H9 (cell line): ENCODE data around the gene PRMT7. TPM values are rescaled to one million over a fixed set of nuclear protein-coding genes. Genes with fewer than 3 reads are reported as not detected.

ENCODE experiments used
- DNase-seq: peaks from one replicate; pipeline ENCODE4 v3.0.0-alpha.2; 2017
- H2AFZ ChIP-seq: one replicate; pipeline ENCODE4 v1.6.1; 2013; ENCODE audit warnings: mild to moderate bottlenecking, low read length, control low read depth, moderate library complexity
- H2AK5ac ChIP-seq: 2 replicates; pipeline ENCODE4 v1.6.1; 2013; ENCODE audit warnings: low read length, control low read depth, mixed read lengths; ENCODE audit not compliant: insufficient read length
- H2BK120ac ChIP-seq: one replicate; pipeline ENCODE4 v1.6.1; 2013; ENCODE audit warnings: low read depth, mild to moderate bottlenecking, low read length, control low read depth, inconsistent platforms; ENCODE audit not compliant: poor library complexity, severe bottlenecking
- H2BK12ac ChIP-seq: 2 replicates; pipeline ENCODE4 v1.6.1; 2013; ENCODE audit warnings: low read length, control low read depth, mixed read lengths, low read depth; ENCODE audit not compliant: insufficient read length
- H2BK15ac ChIP-seq: 2 replicates; pipeline ENCODE4 v1.6.1; 2013; ENCODE audit warnings: low read depth, low read length, control low read depth
- H2BK20ac ChIP-seq: one replicate; pipeline ENCODE4 v1.6.1; 2013; ENCODE audit warnings: low read depth, mild to moderate bottlenecking, low read length, control low read depth, inconsistent platforms; ENCODE audit not compliant: poor library complexity, severe bottlenecking
- H2BK5ac ChIP-seq: 2 replicates; pipeline ENCODE4 v1.6.1; 2013; ENCODE audit warnings: low read length, control low read depth, mixed read lengths; ENCODE audit not compliant: insufficient read length
- H3K14ac ChIP-seq: 2 replicates; pipeline ENCODE4 v1.6.1; 2013; ENCODE audit warnings: low read length, control low read depth; ENCODE audit not compliant: insufficient read depth
- H3K18ac ChIP-seq: 2 replicates; pipeline ENCODE4 v1.6.1; 2013; ENCODE audit warnings: low read depth, mild to moderate bottlenecking, mixed read lengths, low read length, control low read depth; ENCODE audit not compliant: insufficient read length
- H3K23ac ChIP-seq: 2 replicates; pipeline ENCODE4 v1.6.1; 2013; ENCODE audit warnings: low read length, control low read depth, mixed read lengths, low read depth; ENCODE audit not compliant: insufficient read length
- H3K23me2 ChIP-seq: 2 replicates; pipeline ENCODE4 v1.6.1; 2013; ENCODE audit warnings: low read depth, mild to moderate bottlenecking, mixed read lengths, low read length, control low read depth; ENCODE audit not compliant: insufficient read length, poor library complexity, severe bottlenecking
- H3K27ac ChIP-seq: 2 replicates; pipeline ENCODE4 v1.5.1; 2013; ENCODE audit warnings: low read length, control low read depth, mixed read lengths, low read depth; ENCODE audit not compliant: insufficient read length
- H3K27me3 ChIP-seq: 2 replicates; pipeline ENCODE4 v1.6.1; 2013; ENCODE audit warnings: low read length, control low read depth, inconsistent platforms; ENCODE audit not compliant: insufficient read depth
- H3K4ac ChIP-seq: 2 replicates; pipeline ENCODE4 v1.6.1; 2013; ENCODE audit warnings: low read depth, mild to moderate bottlenecking, control low read depth, inconsistent platforms, low read length, moderate library complexity
- H3K4me1 ChIP-seq: 2 replicates; pipeline ENCODE4 v1.6.1; 2013; ENCODE audit warnings: low read length, control low read depth, inconsistent platforms; ENCODE audit not compliant: insufficient read depth
- H3K4me2 ChIP-seq: 2 replicates; pipeline ENCODE4 v1.6.1; 2013; ENCODE audit warnings: low read length, control low read depth, mixed read lengths; ENCODE audit not compliant: insufficient read length, insufficient read depth
- H3K56ac ChIP-seq: 2 replicates; pipeline ENCODE4 v1.6.1; 2013; ENCODE audit warnings: low read depth, mild to moderate bottlenecking, mixed read lengths, low read length, control low read depth; ENCODE audit not compliant: insufficient read length
- H3K79me1 ChIP-seq: 2 replicates; pipeline ENCODE4 v1.6.1; 2013; ENCODE audit warnings: low read depth, mild to moderate bottlenecking, moderate library complexity, low read length, control low read depth, inconsistent platforms; ENCODE audit not compliant: insufficient read depth, poor library complexity, severe bottlenecking
- H3K79me2 ChIP-seq: 2 replicates; pipeline ENCODE4 v1.6.1; 2013; ENCODE audit warnings: low read length, control low read depth, inconsistent platforms; ENCODE audit not compliant: insufficient read depth
- H3K9ac ChIP-seq: 2 replicates; pipeline ENCODE4 v1.6.1; 2013; ENCODE audit warnings: low read length, control low read depth, mixed read lengths; ENCODE audit not compliant: insufficient read length; ENCODE audit errors: extremely low read depth
- H3K9me3 ChIP-seq: one replicate; pipeline ENCODE4 v1.6.1; 2013; ENCODE audit warnings: low read depth, low read length, inconsistent platforms; ENCODE audit not compliant: control insufficient read depth
- H3T11ph ChIP-seq: one replicate; pipeline ENCODE4 v1.6.1; 2013; ENCODE audit warnings: mild to moderate bottlenecking, low read length, control low read depth, inconsistent platforms
- H4K20me1 ChIP-seq: one replicate; pipeline ENCODE4 v1.6.1; 2013; ENCODE audit not compliant: control insufficient read depth, insufficient read length, insufficient read depth
- H4K5ac ChIP-seq: 2 replicates; pipeline ENCODE4 v1.6.1; 2013; ENCODE audit warnings: low read depth, mild to moderate bottlenecking, mixed read lengths, low read length, control low read depth; ENCODE audit not compliant: insufficient read length
- H4K8ac ChIP-seq: replicated peaks from 2 replicates; pipeline ENCODE4 v1.6.1; 2013; ENCODE audit warnings: low read length, control low read depth, mixed read lengths, low read depth; ENCODE audit not compliant: insufficient read length
- H4K91ac ChIP-seq: 2 replicates; pipeline ENCODE4 v1.6.1; 2013; ENCODE audit warnings: low read depth, mild to moderate bottlenecking, moderate library complexity, mixed read lengths, low read length, control low read depth; ENCODE audit not compliant: insufficient read length
- H3K27ac Mint-ChIP-seq, 3 experiments: 2 replicates in 2 of 3; 3 replicates in 1 of 3; pipeline ENCODE4 v1.8.0; 2020 to 2021; ENCODE audit warnings: mixed read lengths in 3 of 3, mild to moderate bottlenecking in 1 of 3, moderate library complexity in 1 of 3
- H3K27me3 Mint-ChIP-seq: 2 replicates; pipeline ENCODE4 v1.8.0; 2021; ENCODE audit warnings: low read depth, mild to moderate bottlenecking, moderate library complexity, mixed read lengths
- H3K36me3 Mint-ChIP-seq, 3 experiments: 2 replicates in 2 of 3; 3 replicates in 1 of 3; pipeline ENCODE4 v1.8.0; 2020 to 2021; ENCODE audit warnings: low read depth in 3 of 3, mixed read lengths in 3 of 3; ENCODE audit not compliant: insufficient read depth in 1 of 3
- H3K4me1 Mint-ChIP-seq, 2 experiments: 2 replicates each; pipeline ENCODE4 v1.8.0; 2020; ENCODE audit warnings: mixed read lengths in 2 of 2
- H3K4me3 Mint-ChIP-seq, 2 experiments: 2 replicates in 1 of 2; 3 replicates in 1 of 2; pipeline ENCODE4 v1.8.0; 2020 to 2021; ENCODE audit warnings: mild to moderate bottlenecking in 2 of 2, mixed read lengths in 2 of 2, moderate library complexity in 1 of 2
- H3K9me3 Mint-ChIP-seq, 2 experiments: 2 replicates in 1 of 2; 3 replicates in 1 of 2; pipeline ENCODE4 v1.8.0; 2020; ENCODE audit warnings: mild to moderate bottlenecking in 2 of 2, mixed read lengths in 2 of 2, moderate library complexity in 1 of 2
- CTCF ChIP-seq: fragments of 200-600 bp; sonication (generic); conservative IDR thresholded peaks from 3 replicates; pipeline ENCODE4 v1.8.0; 2021; ENCODE audit warnings: antibody characterized with exemption, mild to moderate bottlenecking
- WGBS: extraction: QIAGEN DNeasy Blood & Tissue Kit; methylation state at CpG from one replicate; pipeline ENCODE4 v1.1.7; 2013; ENCODE audit warnings: missing lambda C conversion rate, low lambda C conversion rate, mixed read lengths; ENCODE audit not compliant: insufficient read length; ENCODE audit errors: extremely low coverage; 5-methylcytosine and 5-hydroxymethylcytosine counted together
- total RNA-seq: library from RNA; stranded (reverse); gene quantifications from 2 replicates; pipeline ENCODE4 v1.2.1, GENCODE V29; 2021

Gene PRMT7
- total RNA-seq, 1 experiment from 2014 or later, result 56.6 TPM

DNA sequence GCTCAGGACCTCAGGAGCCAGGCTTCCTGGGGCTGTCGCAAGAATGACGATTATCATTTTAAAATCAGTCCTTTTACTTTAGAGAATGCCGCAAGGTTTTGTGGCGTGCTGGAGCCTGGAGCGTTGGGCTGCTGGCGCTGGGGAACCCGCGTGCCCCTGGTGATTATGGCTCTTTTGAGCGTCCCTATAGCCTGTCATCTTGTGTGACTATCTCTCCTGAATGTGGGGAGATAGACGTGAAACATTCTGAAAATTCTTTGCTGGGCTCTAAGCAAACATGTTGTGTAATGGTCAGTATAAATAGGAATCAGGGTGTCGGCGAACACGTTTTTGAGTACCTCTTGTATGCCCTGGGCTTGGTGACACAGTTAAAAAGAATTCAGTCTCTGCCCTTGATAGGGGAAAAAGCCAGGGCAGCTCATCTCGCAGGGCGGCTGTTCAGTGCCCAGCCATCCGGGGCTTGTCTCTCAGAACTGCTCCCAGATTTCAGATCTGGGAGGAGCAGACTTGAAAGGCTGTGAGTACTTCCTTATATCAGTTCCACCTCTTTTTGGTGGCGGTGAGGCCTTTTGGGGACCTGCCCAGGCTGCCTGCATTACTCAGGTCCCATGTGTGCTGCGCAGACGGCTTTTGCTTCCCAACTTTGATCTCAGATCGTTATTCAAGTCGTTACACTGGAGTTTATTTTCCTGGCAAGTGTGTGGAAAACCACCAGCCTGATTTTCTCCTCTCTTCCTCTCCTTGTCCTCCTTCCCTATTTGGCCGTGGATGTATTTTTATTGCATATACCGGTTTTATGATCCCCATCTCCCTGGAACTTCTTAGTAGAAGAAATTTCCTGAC lies 45.5 kb upstream of the PRMT7 start:
- H3K4me1 Mint-ChIP-seq, result peaks cover 26 to 31% of the 10 kb centered on the region in 2 experiments
- Histone ChIP-seq H3K4ac (no peak overlapping the region), H3K27me3 (no peaks in the 10 kb centered on the region), H3T11ph (no peak overlapping the region), H3K4me1 (peaks cover 6% of the 10 kb centered on the region; the same call in 1 of the 2 replicates), H3K4me2 (peak overlapping the region; percentile 84), H3K23me2 (peaks cover 8% of the 10 kb centered on the region), H3K9me3 (no peaks in the 10 kb centered on the region), H3K79me2 (peaks cover 1% of the 10 kb centered on the region; the same call in 1 of the 2 replicates), H2BK15ac (no peak overlapping the region), H3K18ac (no peak overlapping the region), H3K27ac (no peak overlapping the region), H2BK120ac (no peak overlapping the region), H4K91ac (no peak overlapping the region), H2BK20ac (no peak overlapping the region), H3K14ac (no peak overlapping the region), H4K5ac (no peak overlapping the region), H4K20me1 (no peaks in the 10 kb centered on the region), H3K56ac (no peak overlapping the region), H4K8ac (no peak overlapping the region), H2AFZ (no peak overlapping the region), H3K79me1 (no peaks in the 10 kb centered on the region), H2AK5ac (no peak overlapping the region), H3K23ac (no peak overlapping the region), H3K9ac (peak overlapping the region; percentile 41), H2BK5ac (no peak overlapping the region), H2BK12ac (no peak overlapping the region)
- H3K36me3 Mint-ChIP-seq, result peaks cover 0 to 2% (median 0%) of the 10 kb centered on the region in 3 experiments; a peak in 3 of 7 replicates
- WGBS, result no CpG with 5 or more reads among the region's 23 CpGs
- peak overlapping the region in 2 of 3 experiments; percentile 37 to 73; a peak in 4 of 7 replicates for H3K27ac Mint-ChIP-seq
- no peak for TF ChIP-seq CTCF
- H3K9me3 Mint-ChIP-seq, result no peaks in the 10 kb centered on the region
- DNase-seq, result no peak
- H3K4me3 Mint-ChIP-seq, result peak overlapping the region; percentile 87 to 99
- peaks cover 12% of the 10 kb centered on the region for H3K27me3 Mint-ChIP-seq
